Measurements from ENCODE around the gene MCM9.

The MCM9 gene

DNA sequence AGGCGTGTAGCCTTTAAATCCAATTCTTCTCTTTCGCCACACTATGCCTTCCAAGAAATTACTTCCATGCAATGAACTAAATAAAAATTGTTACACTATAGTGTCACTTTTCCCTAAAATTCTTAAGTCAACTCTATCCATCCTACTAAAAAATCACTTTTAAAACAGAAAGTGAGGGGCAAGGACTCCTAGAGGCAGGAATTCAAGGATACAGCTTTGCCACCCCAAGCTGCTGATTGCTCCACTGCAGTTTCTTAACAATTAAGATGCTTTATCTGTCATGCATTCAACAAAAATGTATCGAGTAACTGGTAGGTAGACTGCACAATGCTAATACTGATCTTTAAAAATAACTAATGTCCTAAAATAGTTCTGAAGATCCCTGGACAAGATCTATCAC lies 4.3 kb downstream of the MCM9 start:
- no peak for DNase-seq

DNA sequence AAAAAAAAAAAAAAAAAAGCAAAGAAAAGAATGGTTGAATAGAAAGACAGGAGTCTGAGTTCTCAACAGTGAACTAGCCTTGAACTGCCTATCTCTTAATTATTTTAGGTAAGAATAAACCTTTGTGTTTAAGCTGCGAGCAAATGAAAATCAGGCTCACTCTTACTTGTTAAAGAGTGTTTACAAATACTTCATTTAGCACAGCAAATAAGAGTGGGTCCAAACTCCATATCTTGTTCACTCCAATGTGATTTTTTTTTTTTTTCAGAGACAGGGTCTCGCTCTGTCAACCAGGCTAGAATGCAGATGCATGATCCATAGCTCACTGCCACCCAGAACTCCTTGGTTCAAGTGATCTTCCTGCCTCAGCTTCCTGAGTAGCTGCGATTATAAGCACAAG lies 11.9 kb downstream of the MCM9 start:
- no peak for DNase-seq

DNA sequence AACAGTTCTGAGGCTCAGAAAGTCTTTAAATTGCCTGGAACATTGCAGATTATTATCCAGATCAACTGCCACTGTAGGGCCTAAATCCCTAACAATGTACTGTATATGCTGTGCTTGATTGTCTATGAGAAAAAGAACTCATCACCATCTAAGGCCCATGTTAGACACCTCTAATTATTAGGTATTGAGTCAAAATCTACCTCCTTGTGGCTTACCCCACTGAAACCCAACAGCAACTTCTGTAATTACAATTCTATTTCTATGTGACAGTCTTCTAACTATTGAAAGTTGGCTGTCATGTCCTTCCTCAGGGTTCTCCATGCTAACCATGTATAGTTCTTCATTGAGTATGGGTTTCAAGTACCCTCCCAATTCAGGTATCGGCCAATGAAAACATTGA lies 13.9 kb downstream of the MCM9 start:
- DNase-seq, result no peak

DNA sequence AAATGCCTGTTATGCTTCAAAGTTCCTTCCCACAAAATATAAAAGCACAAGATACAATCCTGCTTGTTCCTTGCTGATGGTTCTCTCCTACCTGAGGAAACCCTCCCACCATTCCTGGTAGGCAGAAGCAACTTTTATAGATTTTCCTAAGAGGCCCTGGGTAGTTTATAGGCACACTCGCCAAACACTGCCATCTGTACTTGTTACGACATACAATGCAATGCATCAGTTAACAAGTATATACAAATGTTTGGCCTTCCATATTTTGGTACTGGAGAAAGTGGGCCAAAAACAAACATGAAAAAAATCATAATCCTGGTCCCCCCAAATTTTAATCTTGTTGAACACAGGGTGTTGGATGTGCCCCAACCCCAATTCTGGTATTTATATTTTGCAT lies 16.6 kb downstream of the MCM9 start:
- no peak for DNase-seq

DNA sequence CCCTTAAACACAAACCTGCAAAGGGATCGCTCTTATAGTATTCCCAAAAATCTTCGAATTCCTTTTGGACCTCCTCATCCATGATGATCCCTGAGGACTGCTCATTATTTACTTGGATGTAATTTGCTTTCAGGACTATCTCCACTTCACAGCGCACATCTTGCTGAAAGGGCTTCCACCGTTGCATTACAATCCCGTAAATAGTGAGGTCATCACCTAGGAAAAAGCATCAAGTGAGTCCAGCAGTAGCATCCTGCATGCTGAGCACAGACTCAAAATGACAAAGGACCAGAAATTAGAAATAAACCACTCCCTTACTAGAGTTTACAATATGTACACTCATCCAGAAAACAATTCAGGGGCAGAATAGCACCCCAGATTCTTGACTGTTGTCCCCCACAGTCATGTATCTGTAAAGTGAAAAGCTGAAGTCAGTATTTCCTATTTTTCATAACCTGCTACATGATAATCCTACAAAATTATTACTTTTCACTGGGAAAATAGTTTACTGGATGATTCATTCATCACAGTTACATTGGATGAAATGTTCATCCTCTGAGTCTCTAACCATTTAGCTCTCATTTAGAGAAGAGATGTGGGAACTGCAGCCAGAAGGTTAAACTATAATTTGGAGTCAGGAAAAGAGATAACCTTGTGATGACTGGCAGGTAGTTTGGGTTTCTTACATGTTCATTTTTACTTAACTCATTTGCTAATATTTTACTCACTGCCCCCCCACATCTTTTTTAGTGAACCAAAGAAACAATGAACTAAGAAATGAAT lies 17.2 kb downstream of the MCM9 start:
- no peak for DNase-seq

DNA sequence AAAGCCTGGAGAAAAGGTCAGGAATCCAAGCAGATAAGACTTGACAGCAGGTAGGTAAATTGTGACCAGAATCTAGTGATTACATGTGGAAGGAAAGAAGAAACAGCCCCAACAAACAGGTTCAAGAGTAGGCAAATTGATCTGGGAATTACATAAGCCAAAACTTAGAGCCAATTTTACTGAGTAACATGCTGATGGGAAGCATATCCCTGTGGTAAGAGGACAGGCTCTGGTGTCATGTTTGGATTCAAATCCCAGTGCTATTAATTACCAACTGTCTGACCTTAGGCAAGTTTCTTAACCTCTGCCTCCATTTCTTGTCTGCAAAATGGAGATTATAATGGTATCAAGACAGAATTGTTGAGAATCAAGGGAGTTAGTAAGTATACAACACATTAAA lies 20.4 kb downstream of the MCM9 start:
- DNase-seq, result no peak

DNA sequence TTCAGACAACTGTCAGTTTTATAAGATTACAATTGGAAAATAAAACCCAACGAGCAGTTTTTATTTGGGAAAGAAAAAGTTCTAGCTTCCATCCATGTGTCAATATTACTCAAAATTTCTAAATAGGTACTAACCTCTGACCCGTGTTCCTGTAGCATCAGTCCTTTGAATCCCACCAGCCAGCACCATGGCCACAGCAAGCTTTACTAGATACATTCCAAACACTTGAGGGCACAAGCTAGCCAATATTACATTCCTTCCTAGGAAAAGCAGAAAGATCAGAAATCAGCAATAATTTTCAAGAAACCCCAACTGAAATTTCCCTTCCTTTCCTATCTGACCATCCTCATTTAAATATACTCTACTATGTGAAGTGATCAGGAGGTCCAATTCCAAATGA lies 21.8 kb downstream of the MCM9 start:
- DNase-seq, result no peak

DNA sequence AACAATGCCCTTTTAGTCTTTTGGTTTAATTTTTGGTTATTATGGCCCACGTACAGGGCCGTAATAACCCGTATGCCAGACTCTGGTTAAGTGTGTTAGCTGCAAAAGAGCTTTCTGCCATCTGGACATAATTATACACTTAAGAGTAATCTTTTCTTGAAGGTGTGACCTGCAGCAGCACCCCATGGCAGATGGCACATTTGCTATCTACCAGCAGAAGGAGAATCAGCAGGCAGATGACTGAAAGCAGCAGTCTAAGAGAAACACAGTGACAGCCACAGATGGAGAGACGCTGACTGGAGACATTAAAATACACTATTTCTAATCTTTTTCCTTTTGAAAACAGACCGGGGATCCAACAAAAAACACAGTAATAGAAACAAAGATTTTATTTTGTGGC lies 22.3 kb downstream of the MCM9 start:
- no peak for DNase-seq

DNA sequence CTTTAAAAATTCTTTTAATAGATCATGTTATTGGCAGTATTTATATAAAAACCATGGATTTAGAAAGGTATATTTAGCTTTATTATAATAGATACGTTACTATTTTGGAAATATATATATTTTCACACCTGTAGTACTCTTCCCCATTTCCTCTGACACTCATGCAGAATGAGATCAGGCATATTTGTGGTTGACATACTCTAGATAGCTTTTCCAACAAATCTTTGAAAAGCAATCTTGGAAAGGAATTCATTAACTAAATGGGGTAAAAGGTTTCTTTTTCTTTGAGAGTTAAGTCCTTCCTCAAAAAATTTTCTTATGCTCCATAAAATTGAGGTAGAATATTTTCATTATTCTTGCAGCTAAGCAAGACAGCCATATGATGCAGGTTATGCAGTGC lies 26.5 kb downstream of the MCM9 start:
- DNase-seq, result no peak

DNA sequence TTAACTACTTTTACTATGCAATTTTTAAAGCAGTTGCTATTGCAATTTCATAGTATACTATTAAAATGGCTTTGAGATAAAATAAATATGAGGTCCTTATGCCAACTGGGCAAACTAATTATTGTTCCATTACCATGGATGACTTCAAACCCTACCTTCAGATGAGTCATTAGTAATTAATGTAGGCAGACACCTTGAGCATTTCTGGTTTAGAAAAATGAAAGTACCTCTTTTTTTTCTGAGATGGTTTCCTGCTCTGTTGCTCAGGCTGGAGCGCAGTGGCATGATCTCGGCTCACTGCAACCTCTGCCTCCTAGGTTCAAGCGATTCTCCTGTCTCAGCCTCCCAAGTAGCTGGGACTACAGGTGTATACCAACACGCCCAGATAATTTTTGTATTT lies 29.1 kb downstream of the MCM9 start:
- no peak for DNase-seq

DNA sequence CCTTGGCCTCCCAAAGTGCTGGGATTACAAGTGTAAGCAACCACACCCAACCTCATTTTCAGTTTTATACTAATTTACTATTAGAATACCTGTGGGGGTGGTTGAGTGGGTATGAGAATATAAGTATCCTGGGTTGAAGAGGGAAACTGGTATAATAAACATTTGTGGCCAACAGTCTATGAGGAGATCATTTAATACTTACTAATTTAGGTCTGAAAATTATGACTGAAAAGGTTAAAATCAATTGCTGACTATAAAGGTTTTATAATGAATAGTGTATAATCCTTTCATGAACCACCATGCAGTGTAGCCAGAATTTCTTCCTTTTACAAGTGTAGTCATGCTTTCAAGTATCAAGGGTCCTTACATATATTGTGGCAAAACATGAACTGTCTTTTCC lies 29.9 kb downstream of the MCM9 start:
- no peak for DNase-seq

DNA sequence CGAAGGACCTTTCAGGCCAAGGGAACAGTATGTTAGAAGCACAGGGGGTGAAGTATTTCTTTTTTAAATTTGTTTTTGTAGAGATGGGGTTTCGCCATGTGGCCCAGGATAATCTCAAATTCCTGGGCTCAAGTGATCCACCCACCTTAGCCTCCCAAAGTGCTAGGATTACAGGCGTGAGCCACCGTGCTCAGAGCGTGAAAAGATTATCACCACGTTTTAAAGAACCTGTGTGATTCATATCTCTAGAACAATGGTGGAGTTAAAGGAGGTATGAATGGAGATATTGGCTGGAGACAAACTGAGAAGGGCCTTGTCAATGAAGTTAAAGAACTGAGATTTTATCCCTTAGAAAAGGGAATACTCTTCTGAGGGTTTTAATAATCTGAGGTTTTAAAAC lies 31.3 kb downstream of the MCM9 start:
- DNase-seq, result no peak

DNA sequence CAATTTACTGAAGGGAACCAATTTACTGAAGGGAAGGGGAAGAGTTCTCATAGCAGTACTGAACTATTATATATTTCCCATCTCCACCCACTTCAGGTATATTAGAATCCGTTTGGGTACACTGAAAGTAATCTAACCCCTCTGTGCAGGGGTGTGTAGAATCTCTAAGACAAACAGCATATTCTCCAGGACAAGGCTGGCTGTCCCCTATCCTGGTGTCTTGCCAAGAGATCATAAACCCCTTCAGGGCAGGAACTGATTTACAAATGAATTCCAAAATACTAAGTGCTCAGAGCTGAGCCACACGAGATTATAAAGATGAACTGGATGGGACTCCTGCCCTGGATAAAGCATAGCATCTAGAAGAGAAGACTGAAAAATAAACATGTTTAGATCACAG lies 31.8 kb downstream of the MCM9 start:
- no peak for DNase-seq

DNA sequence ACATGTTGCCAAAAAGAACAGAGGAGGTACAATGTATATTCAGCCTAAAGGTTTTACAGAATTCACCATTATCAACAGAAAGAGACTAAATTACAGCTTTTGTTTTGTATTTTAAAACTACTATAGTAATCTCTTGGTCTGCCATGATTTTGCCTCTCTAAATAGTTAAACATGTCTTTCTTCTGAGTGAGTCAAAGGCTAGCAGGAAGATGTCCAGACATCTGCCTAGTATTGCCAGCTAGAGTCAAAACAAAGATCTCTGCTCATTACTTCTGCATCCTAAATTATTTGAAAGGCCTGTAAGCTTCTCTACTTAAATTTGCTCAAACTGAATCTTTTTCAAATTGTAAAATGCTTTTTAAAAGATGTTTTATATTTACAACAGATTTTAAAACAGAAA lies 32.2 kb downstream of the MCM9 start:
- no peak for DNase-seq

DNA sequence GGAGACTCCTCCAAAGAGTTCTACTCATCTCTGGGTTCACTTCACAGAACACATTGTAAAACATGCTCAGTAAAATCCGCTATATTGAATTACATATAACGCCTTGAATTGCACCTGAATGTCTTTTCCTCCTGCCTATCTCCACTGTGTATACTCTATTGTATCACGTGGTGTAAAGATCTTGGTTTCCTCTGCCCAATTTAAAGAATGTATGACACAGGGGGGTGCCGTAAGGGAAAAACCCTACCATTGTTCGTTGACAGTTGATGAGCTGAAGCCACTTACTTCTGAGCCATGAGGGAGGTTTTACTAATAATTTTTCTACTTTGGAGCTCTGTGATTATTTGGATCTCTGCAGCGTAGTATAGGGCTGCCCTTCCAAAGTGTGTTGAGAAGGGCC lies 35.0 kb downstream of the MCM9 start:
- DNase-seq, result no peak

DNA sequence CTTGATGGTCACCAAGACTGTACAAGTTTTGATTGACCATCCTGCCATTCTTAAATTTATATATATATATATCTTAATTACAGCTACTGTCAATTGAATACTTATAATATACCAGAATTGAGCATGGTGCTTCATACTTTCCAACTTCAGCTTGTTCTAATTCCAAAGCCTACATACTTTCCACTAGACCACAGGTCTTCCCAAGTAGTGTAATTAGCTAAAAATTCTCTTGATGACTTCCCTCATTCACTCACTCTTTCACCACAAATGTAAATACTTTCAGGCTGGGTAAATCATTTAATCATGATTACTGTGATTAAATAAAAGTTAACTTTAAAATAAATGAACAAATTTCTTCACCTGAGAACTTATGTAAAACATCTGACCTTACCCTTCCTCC lies 37.6 kb downstream of the MCM9 start:
- DNase-seq, result no peak

DNA sequence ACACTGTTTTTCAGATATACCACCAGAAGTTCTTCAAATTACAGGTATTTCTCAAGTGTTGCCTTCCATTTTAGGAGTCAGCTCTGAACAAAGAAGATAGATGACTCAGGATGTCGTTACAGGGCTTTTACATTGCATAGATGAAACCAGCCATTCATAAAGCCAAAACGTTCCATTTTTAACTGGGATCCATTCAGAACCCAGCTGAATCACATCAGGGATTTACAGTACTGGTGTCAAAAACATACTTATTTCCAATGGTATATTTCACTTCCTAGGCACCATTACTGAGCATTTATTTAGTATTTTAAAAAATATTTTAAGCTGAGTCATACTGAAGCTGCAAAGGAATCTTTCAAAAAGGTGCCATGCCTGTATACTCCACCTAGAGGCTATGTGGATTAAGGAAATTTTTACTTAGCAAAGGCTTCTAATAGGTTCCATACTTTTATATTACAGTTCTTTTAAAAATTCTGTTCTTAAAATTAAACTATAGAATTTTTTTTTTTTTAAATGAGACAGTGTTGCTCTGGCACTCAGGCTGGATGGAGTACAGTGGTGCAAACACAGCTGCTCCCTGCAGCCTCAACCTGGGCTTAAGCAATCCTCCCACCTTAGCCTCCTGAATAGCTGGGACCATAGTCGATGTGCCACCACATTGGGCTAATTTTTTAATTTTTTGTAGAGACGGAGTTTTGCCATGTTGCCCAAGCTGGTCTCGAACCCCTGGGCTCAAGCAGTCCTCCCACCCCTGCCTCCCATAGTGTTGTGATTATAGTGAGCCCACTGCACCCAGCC lies 38.4 kb downstream of the MCM9 start:
- DNase-seq, result no peak

DNA sequence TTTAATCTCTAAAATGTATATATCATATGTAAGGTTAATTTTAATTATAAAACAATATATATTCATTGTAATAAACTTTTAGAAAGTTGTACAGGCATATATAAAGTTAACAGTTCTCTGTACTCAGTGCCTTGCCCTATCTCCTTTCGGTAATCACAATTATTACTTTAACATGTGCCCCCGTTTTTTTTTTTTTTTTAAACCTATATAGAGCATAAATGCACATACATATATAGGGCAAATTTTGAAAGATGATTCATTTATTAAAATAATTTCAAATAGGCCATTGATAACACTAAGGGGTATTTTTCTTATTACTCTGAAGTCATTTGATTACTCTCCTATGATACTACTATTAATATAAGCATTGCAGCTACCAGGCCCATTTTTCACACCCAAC lies 39.1 kb downstream of the MCM9 start:
- DNase-seq, result no peak

DNA sequence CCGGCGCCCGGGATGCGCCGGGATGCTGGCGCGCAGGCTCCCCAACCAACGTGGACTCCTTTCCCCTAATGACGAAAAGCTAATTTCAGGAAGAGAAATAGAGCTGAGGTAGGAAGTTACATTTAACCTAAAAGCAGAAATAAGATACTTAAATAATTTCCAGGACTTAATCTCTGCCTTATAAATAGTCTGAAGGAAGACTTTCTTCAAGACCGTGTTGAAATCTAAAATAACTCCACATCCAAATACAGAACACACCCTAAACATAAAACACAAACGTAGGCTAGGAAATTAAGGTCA lies 39.7 kb downstream of the MCM9 start:
- no peak for DNase-seq

DNA sequence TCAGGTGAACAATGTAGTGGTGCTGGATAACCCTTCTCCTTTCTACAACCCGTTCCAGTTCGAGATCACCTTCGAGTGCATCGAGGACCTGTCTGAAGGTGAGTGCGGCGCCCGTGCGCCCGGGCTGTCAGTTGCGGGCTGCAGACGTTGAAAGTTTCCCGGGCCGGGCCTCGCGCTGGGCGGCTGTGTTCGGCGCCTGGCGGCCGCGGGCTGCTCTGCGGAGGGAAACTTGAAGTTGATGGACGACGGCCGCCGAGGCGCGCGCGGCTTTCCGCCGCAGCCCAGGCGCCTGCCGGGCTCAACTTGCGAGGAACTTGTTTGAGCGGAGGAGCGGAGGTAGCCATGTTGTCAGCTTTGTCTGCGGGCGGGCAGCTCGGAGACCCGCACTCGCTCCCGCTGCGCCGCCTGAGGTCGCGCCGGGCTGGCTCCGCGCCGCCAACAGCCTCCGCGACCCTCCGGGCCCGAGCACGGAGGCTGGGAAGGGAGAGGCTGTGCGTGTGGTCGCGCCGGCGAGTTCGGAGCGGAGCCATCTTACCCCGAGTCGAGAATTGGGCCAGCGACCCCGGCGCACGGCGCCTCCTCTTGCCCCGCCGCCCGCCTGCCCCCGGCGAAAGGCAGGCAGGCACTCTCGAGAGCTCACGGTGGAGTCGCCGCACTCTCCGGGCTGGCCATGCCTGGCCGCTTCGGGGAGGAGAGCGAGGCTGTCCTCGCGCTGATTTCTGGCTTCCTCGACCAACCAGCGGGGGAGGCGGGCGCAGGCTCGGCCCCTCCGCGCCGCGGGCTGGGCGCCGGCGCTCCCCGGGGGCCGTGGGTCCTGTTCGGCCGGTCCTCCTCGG lies 40.3 kb downstream of the MCM9 start:
- peak; percentile 48 to 50 for DNase-seq

DNA sequence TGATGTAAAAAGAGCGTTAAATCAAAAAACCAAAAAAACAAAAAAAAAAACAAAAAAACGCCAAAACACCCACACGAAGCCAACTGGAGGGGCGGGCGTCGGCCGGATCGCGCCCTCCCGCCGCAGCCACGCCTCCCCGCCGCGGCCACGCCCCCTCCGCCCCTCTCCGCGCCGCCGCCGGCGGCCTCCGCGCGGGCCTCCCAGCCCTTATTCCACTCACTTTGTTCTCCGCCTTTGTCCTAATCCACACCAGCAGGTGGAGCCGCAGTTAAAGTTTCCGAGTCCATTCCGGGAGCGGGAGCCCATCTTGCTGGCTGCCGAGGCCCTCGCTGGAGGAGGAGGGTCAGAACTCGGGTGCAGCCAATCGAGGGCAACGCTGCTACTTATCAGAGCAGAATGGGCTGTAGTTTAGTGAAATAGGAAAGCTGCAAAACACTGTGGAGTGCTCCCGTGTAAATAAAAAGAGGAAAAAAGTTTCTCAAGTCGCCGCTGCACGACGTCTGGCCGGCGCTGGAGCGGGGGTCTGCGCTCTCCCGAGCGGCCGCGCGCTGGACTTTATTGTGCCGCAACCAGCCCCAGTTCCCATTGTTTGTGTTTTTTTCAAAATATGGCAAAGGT lies 41.0 kb downstream of the MCM9 start, which contains the start of gene ASF1A:
Gene ASF1A (plus strand): TSS at position 346 of the 618 bp plus-strand sequence. CDS start 262 bp downstream, at position 608.
- peak; percentile 94 for DNase-seq

DNA sequence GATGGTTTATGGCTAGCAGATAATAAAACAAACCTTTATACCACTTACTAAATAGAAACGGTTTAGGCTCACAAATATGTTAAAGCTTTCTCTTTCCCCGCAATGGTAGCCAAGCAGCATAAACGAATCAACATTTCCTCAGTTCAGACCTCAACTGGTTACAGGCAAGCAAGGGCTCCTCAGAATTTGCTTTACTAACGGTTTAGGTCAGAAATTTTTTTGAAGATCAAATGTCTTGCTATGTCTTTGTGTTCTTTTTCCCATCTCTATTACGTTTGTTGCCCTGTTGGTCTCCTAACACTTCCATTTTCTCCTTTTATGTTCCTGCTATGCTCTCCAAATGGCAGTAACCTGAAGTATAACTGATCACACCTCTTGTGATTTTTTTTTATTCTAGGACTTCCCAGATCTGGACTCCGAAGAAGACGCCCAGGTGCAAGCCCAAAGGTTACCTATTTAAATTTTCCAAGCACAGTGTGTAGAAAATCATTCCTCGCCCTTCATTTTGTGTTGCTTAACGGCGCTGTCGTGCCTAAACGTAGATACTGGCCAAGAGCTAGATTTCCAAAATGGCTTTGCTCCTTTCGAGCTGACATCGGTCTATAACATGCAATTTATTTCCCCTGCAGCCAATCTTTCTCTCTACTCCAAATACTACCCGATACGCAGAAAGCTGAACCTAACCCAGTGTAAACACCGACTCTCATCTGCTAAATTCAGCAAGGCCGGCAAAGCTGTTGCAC lies 41.7 kb downstream of the MCM9 start:
- DNase-seq, result peak in 1 of 2 donors; percentile 33
